Body of pancreas (tissue), 4 donors: Measurements from ENCODE around the gene BBLN. TPM values are rescaled to one million over a fixed set of nuclear protein-coding genes. Genes with fewer than 3 reads are reported as not detected.

Experiments
- ATAC-seq: fragments of 150-250 bp; one replicate; pipeline ENCODE4 v1.9.1; 2016
- DNase-seq, 4 donors: peaks; one replicate each; pipeline ENCODE4 v3.0.0-alpha.2; 2019
- H3K27ac ChIP-seq, 4 donors: fragments of 200-600 bp; sonication (generic); 1 replicate in 3 of 4; 2 replicates in 1 of 4; pipeline versions ENCODE4 v1.5.1 to v1.6.1; 2016 to 2019; ENCODE audit warnings: mild to moderate bottlenecking in 1 of 4, mixed read lengths in 1 of 4, moderate library complexity in 1 of 4
- H3K27me3 ChIP-seq, 2 donors: fragments of 200-600 bp; sonication (generic); one replicate each; pipeline ENCODE4 v1.6.0; 2016; ENCODE audit warnings: mild to moderate bottlenecking in 1 of 2
- H3K36me3 ChIP-seq, 2 donors: fragments of 200-600 bp; sonication (generic); replicated peaks in 1 of 2; 2 replicates each; pipeline ENCODE4 v1.5.1; 2016; ENCODE audit warnings: low read depth in 2 of 2; ENCODE audit not compliant: insufficient read depth in 1 of 2
- H3K4me1 ChIP-seq: fragments of 200-600 bp; sonication (generic); one replicate; pipeline ENCODE4 v1.6.0; 2016
- H3K4me3 ChIP-seq, 2 donors: fragments of 200-600 bp; sonication (generic); 1 replicate in 1 of 2; 2 replicates in 1 of 2; pipeline ENCODE4 v1.5.1; 2016 to 2019
- H3K9me3 ChIP-seq, 3 donors: fragments of 200-600 bp; sonication (generic); 1 replicate in 2 of 3; 2 replicates in 1 of 3; pipeline ENCODE4 v1.5.1; 2016
- CTCF ChIP-seq, 7 experiments: fragments of 450-650 bp in 4 of 7; fragments of 200-600 bp in 3 of 7; sonication (generic) in 3 of 7; IDR thresholded peaks; one replicate each; pipeline ENCODE4 v1.5.1; 2016 to 2019; ENCODE audit warnings: antibody characterized with exemption in 7 of 7
- POLR2A ChIP-seq, 3 donors: fragments of 450-650 bp; IDR thresholded peaks; one replicate each; pipeline ENCODE4 v1.6.1; 2016; ENCODE audit warnings: antibody characterized with exemption in 3 of 3, mild to moderate bottlenecking in 2 of 3
- WGBS, 2 donors: methylation state at CpG; one replicate each; pipeline ENCODE4 v1.1.5; 2017; 5-methylcytosine and 5-hydroxymethylcytosine counted together
- intact Hi-C: fragments of 100-400 bp; cut with DNase I; formaldehyde crosslinking; loops from one replicate; pipeline ENCODE4 v1.15.1; 2023
- total RNA-seq, 2 donors: library from RNA; depleted of rRNA; stranded (reverse); fragments of >200 nt; gene quantifications; one replicate each; pipeline ENCODE4 v1.1.0, GENCODE V29; 2016

Gene BBLN
- total RNA-seq, 2 donors from 2014 or later, result 113 to 129 TPM

DNA sequence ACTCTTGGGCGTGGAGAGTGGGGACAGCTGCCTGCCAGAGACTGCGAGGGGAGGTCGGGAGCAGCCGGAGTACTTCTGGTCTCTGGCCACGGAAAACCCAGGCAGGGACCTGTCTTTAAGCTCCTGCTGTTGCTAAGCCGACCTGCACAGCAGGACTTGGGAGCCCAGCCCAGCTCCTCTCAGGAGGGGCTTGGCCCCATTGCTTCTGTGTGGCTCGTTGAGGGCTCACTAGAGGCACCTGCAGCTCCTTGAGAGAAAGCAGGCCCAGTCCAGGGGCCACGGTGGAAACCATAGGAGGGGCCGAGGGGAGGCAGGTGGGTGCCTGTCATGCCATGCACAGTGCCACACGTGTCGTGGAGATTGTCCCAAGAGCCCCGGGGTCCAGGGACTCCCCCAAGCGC is 14.1 kb upstream of the BBLN start:
- ATAC-seq (no peak), DNase-seq (no peak)
- no peaks in the 10 kb centered on the region for H3K9me3 ChIP-seq
- no peak overlapping the region for H3K27ac ChIP-seq
- H3K4me1 ChIP-seq, result peaks cover 31% of the 10 kb centered on the region
- no peak for TF ChIP-seq CTCF (IDR thresholded peaks at IDR 0.05)
- TF ChIP-seq POLR2A (IDR thresholded peaks at IDR 0.05), result no peak
- no peaks in the 10 kb centered on the region for H3K36me3 ChIP-seq
- intact Hi-C loops, result no loop called here
- 73 to 84% methylated on average over 7 to 12 of the region's 13 CpGs for WGBS, 2 donors
- no peak overlapping the region for H3K4me3 ChIP-seq
- H3K27me3 ChIP-seq, result no peaks in the 10 kb centered on the region

DNA sequence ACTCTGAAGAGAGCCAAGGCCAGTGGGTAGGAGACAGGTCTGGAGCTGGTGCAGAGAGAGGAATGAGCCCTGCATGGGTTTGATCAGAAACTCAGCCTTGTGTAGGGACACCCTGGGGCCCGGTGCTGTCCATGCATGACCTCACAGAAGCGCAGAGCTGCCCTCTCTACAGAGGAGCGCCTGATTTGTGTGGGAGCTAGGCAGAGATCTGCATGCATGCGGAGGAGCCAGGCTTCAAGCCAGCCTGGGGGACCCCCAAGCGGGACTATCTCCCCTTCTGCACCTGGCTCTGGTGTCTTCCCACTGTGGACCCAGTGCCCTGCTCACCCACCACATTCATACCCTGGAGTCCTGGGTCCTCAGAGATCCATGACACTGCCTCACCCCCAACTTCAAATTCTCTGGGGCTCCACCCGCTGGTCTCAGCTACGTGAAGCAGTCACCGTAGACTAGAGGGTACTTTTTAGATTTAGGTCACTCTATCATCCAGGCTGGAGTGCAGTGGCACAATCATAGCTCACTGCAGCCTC is 13.4 kb upstream of the BBLN start:
- no peaks in the 10 kb centered on the region for H3K9me3 ChIP-seq
- WGBS, 2 donors, result 86 to 92% methylated on average over 7 to 8 of the region's 8 CpGs
- intact Hi-C loops, result no loop called here
- H3K27me3 ChIP-seq, result no peaks in the 10 kb centered on the region
- H3K4me1 ChIP-seq, result peaks cover 31% of the 10 kb centered on the region
- H3K27ac ChIP-seq, result no peak overlapping the region
- H3K4me3 ChIP-seq, result no peak overlapping the region
- TF ChIP-seq POLR2A (IDR thresholded peaks at IDR 0.05), result no peak
- TF ChIP-seq CTCF (IDR thresholded peaks at IDR 0.05), result no peak
- H3K36me3 ChIP-seq, result no peaks in the 10 kb centered on the region
- no peak for ATAC-seq
- no peak for DNase-seq

DNA sequence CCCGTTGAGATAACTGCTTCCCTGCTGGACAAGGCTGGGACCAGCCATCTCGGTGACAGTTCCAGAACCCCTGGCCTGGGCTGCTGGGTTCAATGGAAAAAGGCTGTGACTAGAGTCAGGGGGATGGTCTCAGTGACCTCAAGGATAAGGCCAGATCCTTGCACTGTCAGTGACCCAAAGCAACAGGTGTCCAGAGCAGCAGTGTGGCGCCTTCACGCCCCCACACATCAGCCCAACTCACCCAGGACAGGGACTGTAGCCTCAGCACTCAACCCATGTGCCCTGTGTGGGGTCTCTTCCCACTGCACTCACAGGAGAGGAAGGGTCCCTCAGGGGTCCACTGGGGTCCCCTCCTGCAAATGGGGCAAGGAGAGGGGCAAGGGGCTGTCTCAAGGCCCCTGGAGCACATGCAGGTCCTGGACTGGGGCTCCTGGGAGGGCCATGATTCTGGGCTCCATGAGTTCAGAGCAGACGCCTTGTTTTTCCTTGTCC is 11.5 kb upstream of the BBLN start:
- no peak for DNase-seq
- Histone ChIP-seq H3K36me3 (no peaks in the 10 kb centered on the region), H3K4me1 (peaks cover 31% of the 10 kb centered on the region), H3K4me3 (no peak overlapping the region), H3K27me3 (no peaks in the 10 kb centered on the region), H3K27ac (peak overlapping the region; percentile 55 to 87 (median 71)), H3K9me3 (no peaks in the 10 kb centered on the region)
- ATAC-seq, result no peak
- 86 to 90% methylated on average over 2 to 5 of the region's 5 CpGs for WGBS, 2 donors
- TF ChIP-seq POLR2A (IDR thresholded peaks at IDR 0.05), result no peak
- TF ChIP-seq CTCF (IDR thresholded peaks at IDR 0.05), result no peak
- intact Hi-C loops, result no loop called here

GRCh38 chr9:128149001-128149701 is 10.9 kb upstream of the BBLN start, which contains the start of gene LCN2:
Gene LCN2 (plus strand): TSS chr9:128149453. CDS start chr9:128149526, 73 bp downstream.
- no peak within 1 kb of the TSS for H3K4me3 ChIP-seq

More at GRCh38 chr9:128149001-128149701, 10.9 kb upstream of the BBLN start, which contains the start of gene LCN2:
- Histone ChIP-seq H3K4me1 (peaks cover 31% of the 10 kb centered on the region), H3K27me3 (no peaks in the 10 kb centered on the region), H3K27ac (peak within 1 kb of the TSS; percentile 55 to 87 (median 71)), H3K36me3 (no peaks in the 10 kb centered on the region), H3K9me3 (no peaks in the 10 kb centered on the region)
- TF ChIP-seq POLR2A (IDR thresholded peaks at IDR 0.05), result peak in 2 of 3 donors; percentile 52 to 73
- TF ChIP-seq CTCF (IDR thresholded peaks at IDR 0.05), result no peak
- ATAC-seq (peak; percentile 89), DNase-seq (peak; percentile 76 to 92 (median 82))
- WGBS, 2 donors, result 28 to 41% methylated on average over 4 to 9 of the region's 9 CpGs
- intact Hi-C loops, result no loop called here
